ENCODE data around the gene NELFE.

GRCh38 chr6:31952140-31952805, 6.5 kb downstream of the NELFE start:
- TF ChIP-seq CTCF (IDR thresholded peaks at IDR 0.05) (peak; percentile 31 to 55 (median 40)), POLR2A (IDR thresholded peaks at IDR 0.05) (no peak), POLR2AphosphoS5 (IDR thresholded peaks at IDR 0.05; ENCODE audit: insufficient read depth in 1 of 2, low read depth in 1 of 2) (no peak)

All from vagina (tissue), 2 donors.